GOT3 (cell line): ENCODE results near the gene DSC3.

ENCODE experiments used
- DNase-seq: peaks from one replicate; lab custom pipeline; 2025; ENCODE audit warnings: mixed read lengths; lab: John Stamatoyannopoulos, UW

DSC3 gene

DNA sequence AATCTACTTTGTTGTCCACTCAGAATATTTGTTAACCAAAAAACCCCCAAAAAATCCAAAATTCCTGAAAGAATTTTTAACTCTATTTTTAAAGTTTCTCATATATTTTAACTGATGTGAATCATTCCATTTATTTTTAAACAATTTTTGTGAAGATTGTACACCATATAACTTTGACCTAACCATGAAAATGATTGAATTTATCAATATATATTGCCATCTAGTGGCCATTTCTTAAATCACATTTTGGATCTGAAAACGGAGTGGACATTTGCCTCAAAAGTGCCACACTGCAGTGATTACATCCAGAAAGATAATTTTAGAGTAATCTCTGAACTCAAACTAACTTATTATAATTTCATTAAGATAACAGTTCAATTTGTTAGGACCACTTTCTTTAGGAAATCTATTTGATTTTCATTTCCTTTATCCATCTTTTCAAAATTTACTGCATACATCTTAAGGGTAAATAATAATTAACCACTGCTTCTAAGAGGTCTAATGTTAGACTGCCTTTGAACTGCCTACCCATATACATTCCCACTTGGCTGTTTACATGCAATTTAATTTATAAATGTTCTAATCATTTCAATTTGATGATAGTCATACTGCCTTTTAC is 71.1 kb downstream of the DSC3 start:
- no peak for DNase-seq

DNA sequence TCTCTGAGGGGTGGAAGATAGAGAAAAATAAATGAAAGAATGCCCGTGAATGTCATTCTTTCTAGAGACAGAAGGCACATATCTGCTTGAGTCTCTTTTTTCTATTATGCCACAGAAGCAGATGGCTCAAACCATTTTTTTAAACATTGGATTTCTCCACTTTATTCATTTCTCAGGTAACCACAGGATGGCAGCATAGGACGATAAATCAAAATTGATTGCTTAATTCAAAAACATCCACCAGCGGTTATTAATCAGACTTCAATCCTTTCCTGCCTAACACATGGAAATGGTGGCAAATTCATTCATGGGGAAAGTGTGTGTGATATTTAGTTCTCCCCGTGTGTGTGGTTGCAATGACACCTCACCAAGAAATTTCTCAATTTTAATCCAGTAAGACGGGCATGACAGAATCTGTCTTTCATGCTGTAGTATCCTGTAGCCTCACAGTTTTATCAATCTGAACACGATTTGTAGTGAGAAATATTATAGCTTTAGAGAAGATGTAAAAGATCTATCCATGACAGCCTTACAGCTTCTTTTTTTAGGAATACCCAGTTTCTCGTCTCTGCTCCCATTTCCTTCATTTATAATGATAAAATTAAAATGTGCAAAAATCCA is 72.2 kb downstream of the DSC3 start:
- DNase-seq: no peak

- no peak for DNase-seq
These were observed 72.8 kb downstream of the DSC3 start for GRCh38 chr18:30969670-30970170.

GRCh38 chr18:30967701-30968100 is 74.8 kb downstream of the DSC3 start:
- DNase-seq: no peak

- DNase-seq: no peak
These were observed 77.3 kb downstream of the DSC3 start for GRCh38 chr18:30965237-30965636.

- DNase-seq: no peak
These were observed 81.9 kb downstream of the DSC3 start for GRCh38 chr18:30960661-30961060.

- DNase-seq: no peak
These were observed 85.5 kb downstream of the DSC3 start for GRCh38 chr18:30957066-30957465.

GRCh38 chr18:30954262-30954661 is 88.3 kb downstream of the DSC3 start:
- no peak for DNase-seq

DNA sequence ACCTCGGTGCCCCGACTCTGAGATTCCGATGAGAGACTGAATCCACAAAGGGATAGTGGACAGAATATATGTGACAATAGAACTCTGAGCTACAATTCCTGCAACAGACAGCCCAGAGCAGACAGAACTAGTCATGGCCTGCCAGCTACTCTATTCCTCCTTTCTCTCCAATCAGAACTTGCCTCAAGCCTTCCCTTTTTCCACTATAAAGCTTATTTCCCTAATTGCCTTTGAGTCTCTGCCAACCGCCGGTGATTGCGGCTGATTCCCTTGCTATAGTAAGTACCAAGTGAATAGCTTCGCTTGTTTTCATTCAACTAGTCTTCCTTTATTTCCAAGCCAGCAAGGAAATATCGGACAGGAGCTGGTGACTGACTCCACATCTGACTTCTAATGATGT is 96.8 kb downstream of the DSC3 start:
- DNase-seq: no peak

GRCh38 chr18:30944773-30945417 is 97.6 kb downstream of the DSC3 start:
- no peak for DNase-seq

GRCh38 chr18:30940952-30941539 is 101.5 kb downstream of the DSC3 start:
- DNase-seq: no peak
